NCI-H128 (cell line): Measurements from ENCODE around the gene ABRACL.
A peak's percentile ranks its signal among the peaks of the same experiment; 100 is the strongest.
"Not testable (repeated sequence)": the region's sequence is repeated elsewhere in the genome, so short reads cannot be mapped to it uniquely, and the experiment has no call there.

Experiments
- DNase-seq: peaks from one replicate; lab custom pipeline; 2025; ENCODE audit not compliant: unreplicated experiment; lab: John Stamatoyannopoulos, UW

Gene ABRACL

DNA sequence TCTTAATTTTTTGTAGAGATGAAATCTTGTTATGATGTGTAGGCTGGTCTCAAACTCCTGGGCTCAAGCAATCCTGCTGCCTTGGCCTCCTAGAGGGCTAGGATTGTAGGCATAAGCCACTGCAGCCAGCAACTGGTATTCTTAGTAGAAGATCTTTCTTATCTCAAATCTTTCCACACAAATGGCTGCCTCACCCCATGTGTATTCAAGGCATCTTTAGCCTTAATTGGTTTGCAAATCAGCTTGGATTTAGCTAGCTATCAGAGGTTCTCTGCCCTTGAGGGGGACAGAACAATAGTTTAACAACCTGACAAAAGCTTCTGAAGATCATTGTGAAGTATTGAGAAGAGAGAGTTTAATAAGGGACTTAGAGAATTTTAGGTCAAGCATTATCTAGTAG, 17.9 kb upstream of the ABRACL start:
- DNase-seq, result no peak

DNA sequence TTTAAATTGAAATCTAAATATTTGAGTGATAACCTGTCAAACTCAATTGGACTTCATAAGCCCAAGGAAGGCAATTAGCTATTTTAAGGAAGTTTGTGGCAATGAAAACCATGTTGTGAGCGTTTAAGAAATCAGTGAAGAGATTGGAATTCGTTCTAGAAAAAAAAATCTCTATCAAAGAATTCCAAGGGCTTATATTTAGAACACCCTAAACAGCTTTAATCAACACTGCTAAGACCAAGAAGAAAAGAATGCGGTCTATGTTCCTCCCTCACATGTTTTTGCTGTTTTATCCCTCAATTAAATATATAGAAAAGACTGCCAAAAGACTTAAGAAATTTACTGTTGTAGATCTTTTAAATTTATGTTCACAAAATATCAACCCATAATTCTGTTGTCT, 16.6 kb upstream of the ABRACL start:
- DNase-seq, result no peak

DNA sequence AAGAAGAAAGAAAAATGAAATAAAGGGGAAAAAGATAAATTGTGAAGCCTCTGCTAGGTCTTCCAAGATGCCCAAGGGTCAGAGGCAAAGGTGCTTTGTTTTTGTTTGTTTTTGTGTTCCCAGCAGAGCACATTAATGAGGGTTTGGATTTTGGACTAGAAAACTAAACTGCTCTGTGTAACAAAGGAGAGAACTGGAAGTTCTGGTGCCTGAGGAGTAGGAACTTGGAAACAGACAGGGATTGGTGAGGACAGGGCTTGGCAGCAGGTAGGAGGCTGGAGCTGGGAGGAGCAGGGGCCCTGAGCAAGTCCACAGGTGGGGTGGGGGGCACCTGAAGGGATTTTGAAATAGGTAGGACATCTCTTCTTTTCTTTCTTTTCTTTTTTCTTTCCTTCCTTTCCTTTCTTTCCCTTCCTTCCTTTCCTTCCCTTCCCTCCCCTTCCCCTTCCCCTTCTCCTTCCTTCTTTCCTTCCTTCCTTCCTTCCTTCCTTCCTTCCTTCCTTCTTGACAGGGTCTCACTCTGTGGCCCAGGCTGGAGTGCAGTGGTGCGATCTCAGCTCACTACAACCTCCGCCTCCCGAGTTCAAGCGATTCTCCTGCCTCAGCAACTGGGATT, 15.3 kb upstream of the ABRACL start:
- DNase-seq, result no peak

DNA sequence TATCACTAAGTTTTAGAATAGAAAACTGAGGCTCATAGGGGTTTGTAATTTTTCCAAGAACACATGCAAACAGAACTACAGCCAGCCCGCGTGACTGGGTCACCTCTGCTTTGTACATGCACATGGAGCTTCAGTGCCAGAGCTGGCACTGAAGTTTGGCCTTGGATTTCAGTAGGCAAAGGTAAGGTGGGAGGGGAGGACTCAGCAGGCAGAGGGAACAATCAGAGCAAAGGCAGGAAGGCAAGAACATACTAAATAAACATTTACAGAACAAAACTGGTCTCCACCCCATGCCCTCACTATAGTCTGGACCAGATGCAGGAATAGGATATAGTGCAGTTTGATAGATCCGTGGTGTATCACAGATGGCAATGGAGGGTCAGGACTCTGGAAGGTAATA, 13.6 kb upstream of the ABRACL start:
- DNase-seq, result no peak

DNA sequence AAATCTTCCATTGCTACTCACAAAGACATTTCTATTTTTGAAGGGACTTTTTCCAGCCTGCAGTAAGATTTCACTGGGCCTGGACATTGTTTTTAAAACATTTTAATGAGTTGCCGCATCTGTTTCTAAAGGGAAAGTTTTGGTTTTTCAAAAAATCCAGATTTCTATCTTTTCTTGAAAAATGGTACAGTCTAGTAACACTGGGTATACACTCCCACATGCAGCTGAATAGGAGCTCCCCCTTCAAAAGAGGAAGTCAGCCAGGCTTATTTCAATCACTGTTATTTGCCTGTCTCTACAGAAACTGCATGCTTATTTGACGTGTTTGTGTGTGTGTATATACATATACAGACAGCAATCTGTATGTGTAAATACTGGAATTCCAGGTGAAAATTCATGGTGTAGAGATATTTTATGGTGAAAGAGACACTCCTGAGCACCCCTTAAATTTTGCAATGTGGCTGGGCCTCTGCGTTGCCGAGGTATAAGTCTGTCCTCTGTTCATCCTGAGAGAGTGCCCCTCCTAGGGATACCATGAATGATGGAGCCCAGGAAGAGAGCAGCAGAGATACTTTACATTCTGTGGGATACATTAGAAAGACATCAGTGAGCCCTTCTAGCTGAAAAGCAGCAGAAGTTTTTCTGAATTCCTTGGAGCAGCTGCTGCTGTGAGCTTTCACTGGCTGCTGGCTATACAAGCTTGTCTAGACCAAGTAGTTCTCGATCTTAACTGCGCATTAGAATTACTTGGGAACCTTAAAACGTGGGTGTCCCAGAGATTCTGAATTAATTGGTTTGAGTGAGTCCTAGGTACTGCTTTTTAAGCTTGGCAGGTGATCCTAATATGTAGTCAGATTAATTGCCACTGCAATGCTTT, 12.0 kb upstream of the ABRACL start:
- DNase-seq, result no peak

DNA sequence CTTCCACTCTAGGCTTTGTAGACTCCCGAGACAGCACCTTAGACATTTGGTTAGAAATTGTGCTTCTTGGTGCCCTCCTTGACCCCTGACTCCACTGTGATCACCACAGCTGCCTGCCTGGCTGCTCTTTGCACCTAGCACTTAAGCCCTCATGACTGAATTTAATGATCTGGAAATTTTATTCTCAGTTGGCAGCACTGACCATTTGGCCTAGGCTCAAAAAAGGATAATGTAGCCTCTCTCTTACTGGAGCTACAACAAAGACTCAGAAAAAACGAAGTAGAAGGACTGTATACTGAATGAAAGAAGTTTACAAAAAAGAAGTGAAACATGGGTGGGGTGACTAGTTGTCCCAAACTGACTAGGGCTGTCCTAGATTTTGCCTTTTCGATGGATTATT, 11.3 kb upstream of the ABRACL start:
- DNase-seq, result no peak

DNA sequence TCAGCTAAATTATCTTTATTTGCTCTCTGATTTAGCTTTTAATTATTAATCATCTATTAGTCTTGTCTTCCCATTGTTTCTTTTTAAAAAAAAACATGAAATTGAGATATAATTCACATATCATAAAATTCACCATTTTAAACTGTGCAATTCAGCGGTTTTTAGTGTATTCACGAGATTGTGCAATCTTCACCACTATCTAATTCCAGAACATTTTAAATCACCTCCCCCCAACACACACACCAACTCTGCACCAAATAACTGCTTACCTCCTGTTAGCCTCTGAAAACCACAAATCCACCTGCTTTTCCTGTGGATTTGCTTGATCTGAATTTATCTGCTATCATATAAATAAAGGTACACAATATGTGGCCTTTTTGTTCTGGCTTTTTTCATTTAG, 8.8 kb upstream of the ABRACL start:
- no peak for DNase-seq

DNA sequence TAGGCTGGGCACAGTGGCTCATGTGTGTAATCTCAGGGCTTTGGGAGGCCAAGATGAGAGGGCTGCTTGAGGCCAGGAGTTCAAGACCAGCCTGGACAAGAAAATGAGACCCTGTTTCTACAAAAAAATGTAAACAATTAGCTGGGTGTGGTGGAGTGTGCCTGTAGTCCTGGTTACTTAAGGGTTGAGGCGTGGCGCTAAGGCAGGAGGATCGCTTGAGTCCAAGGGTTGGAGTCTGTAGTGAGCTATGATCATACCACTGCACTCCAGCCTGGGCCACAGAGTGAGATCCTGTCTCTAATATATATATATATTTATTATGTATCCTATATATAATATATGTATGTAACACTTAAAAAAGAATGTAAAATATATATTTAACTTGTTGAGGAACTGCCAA, 7.9 kb upstream of the ABRACL start:
- no peak for DNase-seq

DNA sequence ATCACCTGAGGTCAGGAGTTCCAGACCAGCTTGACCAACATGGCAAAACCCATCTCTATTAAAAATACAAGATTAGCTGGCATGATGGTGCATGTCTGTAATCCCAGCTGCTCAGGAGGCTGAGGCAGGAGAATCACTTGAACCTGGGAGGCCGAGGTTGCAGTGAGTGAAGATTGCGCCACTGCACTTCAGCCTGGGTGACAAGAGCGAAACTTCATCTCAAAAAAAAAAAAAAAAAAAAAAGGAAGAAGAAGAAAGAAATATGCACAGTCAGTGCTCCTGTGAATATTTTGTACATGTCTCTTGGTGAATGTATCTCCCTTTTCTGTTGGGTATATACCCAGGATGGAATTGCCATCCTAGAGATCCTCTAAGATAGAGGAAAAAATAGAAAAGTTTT, 3.1 kb upstream of the ABRACL start:
- DNase-seq, result not testable (repeated sequence)

DNA sequence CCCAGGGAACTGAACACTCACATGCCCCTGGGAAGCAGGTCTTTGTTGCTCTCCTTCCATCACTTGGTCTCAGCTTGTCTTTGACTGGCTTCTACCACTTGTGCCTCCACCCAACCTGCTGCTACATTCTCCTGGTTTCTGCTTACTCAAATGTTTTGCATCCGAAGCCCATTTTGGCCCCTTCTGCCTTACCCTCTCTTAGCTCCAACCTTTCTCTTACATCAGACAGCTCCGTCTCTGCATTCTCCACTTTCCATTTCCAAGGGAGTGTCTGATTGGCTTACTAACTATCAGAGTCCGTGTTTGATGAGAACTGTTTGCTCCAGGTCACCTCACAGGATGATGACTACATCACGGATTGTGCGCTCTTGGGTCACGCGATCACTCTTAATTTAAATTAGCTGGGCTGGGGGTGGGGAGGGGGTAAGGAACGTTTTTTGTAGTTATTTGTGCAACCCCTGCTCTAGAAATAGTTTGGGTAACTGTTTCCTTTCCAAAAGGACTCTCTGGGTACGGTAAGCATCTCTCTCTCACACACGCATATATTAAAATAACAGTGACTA, 844 bp upstream of the ABRACL start:
- DNase-seq, result peak; percentile 20

DNA sequence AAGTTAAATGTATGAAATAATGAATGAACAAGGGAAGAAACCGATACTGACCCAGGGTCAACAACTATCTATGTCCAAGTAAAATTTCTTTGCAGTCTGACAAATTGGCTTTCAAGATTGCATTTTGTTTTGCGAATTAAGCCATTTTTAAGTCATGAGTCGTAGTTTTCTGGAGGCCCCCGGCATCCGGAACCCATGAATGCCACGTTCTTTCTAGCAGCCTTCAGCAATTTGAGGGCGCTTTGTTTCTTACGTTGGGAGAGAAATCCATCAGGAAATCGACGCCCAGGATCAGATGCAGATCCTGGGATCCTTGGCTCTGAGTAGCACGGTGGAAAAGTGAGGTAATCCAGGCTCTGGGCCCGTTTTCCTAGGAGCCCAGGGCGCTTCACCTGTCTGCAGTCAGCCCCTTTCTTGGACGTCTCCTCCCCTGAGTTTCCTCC, 309 bp upstream of the ABRACL start:
- DNase-seq, result no peak

DNA sequence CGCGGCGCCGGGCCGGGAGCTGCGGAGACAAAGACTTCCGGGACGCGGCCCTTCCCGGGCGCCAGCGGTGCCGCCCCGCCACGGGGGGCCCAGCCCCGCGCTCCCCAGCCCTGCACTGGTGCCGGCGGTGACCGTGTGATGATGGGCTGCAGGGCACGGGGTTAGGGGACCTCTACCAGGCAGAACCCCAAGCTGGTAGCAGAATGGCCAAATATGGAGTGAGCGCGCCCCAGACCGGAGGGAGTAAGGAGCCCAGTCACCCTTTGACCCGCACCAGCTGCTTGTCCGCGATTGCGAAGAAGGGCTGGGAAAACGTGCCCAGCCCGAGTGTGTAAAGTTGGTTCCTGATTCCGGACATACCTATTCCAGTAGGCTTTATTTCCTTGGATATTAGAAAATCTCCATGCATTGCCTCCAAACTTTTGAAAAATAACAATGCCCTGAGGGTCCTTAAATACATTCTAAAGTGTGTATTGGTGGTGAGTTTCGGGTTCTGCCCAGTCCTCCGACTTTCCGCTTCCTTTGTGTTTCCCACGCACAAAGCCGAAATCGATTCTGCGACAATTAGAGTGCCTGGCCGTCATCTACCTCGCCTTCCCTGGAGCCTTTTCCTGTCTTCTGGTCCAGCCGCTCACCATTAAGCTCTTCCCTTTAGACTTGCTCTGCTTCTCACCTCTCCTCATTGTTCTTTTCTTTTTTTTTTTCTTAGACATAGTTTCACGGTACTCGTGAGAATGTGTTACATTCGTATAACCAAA, 1.1 kb downstream of the ABRACL start:
- no peak for DNase-seq

DNA sequence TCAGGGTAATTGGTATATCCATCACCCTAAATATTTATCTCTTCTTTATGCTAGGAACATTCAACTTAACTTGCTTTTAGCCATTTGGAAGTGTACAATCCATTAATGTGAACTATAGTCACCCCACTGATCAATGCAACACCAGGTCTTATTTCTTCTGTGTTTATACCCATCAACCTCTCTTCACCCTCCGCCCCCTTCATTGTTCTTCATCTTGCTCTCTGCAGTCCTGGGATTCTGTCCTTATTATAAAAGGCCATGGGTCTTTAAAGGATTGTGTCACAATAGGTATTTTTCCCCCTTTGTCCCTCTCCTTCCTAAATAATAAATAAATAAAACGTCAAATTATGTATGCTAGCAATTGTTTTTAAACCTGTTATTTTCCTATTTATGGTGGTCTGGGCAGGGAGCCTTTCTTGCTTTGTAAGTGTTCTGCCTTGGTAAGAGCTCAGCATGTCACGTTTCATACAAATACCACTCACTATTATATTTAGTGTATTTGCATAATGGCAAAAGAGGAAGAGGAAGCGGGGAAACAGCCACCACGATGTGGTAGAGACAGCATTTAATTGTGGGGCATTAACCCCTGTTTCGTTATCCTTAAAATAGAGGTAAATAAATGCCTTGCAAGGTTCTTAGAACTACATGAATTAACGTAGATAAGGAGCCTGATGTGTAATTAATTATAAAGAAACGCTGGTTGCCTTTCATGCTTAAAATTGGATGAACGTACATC, 1.9 kb downstream of the ABRACL start:
- no peak for DNase-seq

DNA sequence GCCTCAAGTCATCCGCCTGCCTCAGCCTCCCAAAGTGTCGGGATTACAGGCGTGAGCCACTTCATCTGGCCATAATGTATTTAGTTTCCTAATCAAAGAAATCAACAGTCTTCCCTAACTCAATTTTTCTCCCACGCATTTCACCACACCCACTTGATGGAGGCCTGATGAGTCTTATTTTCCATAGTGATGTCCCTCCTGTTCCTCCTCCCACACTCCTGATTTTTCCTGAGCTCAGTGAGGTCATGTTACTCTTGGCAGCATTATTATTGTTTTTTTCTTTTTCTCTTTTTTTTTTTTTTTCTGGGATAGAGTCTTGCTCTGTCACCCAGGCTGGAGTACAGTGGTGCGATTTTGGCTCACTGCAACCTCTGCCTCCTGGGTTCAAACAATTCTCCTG, 8.9 kb downstream of the ABRACL start:
- no peak for DNase-seq

DNA sequence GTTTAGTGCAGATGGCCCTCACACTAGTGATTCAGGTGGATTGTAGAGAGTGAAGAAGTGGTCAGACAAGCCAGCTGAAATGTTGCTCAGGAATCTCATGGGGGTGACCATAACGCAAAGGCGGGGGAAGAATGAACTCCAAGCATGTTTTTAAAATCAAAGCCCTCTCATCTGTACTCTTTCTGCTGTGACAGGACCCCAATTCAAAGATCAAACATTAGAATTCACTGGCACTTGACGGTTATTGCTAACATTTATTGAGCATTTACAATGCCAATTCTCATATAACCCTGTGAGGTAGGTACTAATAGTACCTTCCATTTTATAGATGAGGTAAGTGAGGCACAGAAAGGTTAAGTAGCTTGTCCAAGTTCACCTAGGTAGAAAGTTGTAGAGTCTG, 15.7 kb downstream of the ABRACL start:
- DNase-seq, result no peak

DNA sequence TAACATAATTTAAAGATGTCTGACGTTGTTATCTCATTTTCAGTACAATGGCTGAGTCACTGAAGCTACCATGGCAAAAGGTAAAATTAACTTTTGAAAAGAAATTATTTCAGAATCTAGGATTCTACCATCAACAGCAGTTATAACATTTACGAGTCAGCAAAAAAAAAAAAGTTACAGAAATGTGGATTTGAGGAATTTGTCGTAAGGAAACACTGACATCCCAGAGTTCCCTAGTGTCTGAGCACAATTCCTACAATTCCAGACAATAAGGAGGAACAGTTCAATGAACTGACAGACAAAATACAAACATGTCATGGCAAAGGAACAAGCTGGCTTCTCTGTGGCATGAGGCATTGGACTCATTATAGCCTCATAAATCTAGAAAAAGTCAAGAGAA, 19.1 kb downstream of the ABRACL start:
- DNase-seq, result no peak

DNA sequence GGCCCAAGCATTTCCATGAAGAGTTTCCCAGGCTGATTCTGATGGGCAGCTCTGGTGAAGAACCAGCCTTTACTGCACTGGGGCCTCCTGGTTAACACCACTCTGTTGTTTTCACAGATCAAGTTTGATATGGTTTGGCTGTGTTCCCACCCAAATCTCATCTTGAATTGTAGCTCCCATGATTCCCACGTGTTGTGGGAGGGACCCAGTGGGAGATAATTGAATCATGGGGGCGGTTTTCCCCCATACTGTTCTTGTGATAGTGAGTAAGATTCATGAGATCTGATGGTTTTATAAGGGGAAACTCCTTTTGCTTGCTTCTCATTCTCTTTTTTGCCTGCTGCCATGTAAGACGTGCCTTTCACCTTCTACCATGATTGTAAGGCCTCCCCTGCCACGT, 20.4 kb downstream of the ABRACL start:
- not testable (repeated sequence) for DNase-seq

DNA sequence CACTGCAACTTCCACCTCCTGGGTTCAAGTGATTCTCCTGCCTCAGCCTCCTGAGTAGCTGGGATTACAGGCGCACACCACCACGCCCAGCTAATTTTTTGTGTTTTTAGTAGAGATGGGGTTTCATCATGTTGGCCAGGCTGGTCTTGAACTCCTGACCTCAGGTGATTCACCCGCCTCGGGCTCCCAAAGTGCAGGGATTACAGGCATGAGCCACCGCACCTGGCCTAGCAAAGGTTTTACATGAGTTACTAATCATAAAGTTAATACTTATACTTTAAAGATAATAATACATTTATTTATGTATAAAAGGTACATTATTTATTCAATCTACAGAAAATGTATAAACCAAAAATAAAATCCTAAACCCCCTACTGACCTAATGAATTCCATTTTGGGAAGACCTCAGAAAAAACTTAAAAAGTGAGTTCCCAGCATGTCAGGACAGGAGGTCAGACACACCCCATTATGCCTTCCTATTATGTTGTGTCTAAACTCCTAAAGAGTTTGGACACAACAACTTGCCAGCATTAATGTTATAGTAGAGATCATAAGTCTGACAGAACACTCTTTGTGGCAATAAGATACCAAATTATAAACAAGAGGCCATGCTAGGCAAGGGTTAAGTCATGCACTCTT, 21.7 kb downstream of the ABRACL start:
- not testable (repeated sequence) for DNase-seq

DNA sequence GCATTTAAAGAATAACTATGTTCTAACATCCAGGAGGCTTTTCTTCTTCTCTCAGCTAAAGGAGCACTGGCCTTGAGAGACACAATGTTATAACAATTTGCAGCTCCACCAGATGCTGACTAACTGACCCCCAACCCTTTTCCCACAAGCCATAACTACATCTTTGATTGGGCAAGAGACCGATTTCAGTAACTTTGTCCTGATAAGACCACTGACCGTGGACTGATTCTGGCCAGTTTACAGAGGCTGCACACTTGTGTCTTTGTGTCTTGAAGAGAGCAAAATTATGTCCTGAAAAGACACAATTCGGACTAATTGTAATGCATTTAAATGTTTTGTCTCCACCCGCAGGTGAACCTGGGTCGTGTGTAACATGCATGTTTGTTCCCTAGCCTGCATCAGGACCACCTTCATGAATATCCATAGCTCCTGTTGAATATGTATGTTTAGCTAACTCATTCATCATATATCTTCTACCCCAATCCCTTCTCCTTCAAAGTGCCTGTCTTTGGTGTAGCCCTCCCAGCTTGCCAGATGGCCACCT, 22.3 kb downstream of the ABRACL start:
- DNase-seq, result no peak

DNA sequence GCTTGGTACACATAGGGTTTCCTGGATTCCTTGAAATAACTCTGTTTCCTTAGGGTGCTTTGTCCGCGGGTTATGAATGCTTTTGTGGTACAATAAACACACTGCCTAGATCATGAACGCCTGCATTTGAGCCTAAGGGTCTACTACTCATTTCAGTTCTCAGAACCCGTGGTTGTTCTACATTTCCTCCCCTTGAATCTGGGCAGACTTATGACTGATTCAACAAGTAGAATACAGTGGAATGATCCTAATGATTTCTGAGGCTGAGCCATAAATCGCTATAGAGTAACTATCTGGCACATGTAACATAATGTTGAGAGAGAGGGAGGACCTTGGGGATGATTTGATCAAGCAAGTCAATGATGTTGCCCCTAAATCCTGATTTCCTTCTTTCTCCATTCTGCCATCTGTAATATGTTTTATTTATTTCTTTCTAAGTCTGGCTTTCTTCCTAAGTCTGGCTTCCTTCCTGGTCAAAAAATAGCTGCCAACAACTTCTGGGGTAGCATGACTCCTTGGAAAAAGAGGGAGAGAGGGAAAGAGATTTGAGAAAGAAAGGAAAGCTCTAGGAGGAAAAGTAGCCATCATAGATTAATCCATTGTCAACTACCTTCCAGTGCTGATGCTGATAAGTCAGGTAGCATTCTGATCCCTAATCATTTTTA, 23.0 kb downstream of the ABRACL start:
- DNase-seq, result no peak
